MCF 10A (cell line): ENCODE results near the gene KRT71. TPM values are rescaled to one million over a fixed set of nuclear protein-coding genes. Genes with fewer than 3 reads are reported as not detected.

ENCODE experiments used
- BruUV-seq: library from RNA; stranded (reverse); fragments of 400-500 nt; replicated peaks from 2 replicates; lab custom pipeline; 2021; lab: Mats Ljungman, UMichigan
- CTCF ChIA-PET: fragments of 300-600 bp; sonication (Branson Sonifier 250); formaldehyde crosslinking; extraction: SDS; loops from one replicate; lab custom pipeline; 2021; ENCODE audit warnings: antibody characterized with exemption, inconsistent platforms; lab: Yijun Ruan, JAX
- POLR2A ChIA-PET: fragments of 300-600, 350-650 bp; sonication (Branson Sonifier 250); formaldehyde crosslinking; extraction: SDS; loops from one replicate; lab custom pipeline; 2020; ENCODE audit warnings: antibody characterized with exemption, inconsistent platforms; lab: Yijun Ruan, JAX
- DNase-seq: peaks from one replicate; pipeline ENCODE4 v3.0.0-alpha.2; 2018; ENCODE audit not compliant: unreplicated experiment
- H3K27ac Mint-ChIP-seq: one replicate; pipeline ENCODE4 v1.8.0; 2022; ENCODE audit warnings: mild to moderate bottlenecking, low read depth, mixed read lengths; ENCODE audit not compliant: unreplicated experiment
- H3K27me3 Mint-ChIP-seq: one replicate; pipeline ENCODE4 v1.8.0; 2022; ENCODE audit warnings: mixed read lengths; ENCODE audit not compliant: insufficient read depth, unreplicated experiment
- H3K36me3 Mint-ChIP-seq: one replicate; pipeline ENCODE4 v1.8.0; 2022; ENCODE audit warnings: mild to moderate bottlenecking, moderate library complexity, mixed read lengths; ENCODE audit not compliant: insufficient read depth, unreplicated experiment
- H3K4me1 Mint-ChIP-seq: one replicate; pipeline ENCODE4 v1.8.0; 2022; ENCODE audit warnings: mixed read lengths; ENCODE audit not compliant: insufficient read depth, unreplicated experiment
- H3K4me3 Mint-ChIP-seq: one replicate; pipeline ENCODE4 v1.8.0; 2022; ENCODE audit warnings: mild to moderate bottlenecking, moderate library complexity, mixed read lengths; ENCODE audit not compliant: unreplicated experiment
- H3K9me3 Mint-ChIP-seq: one replicate; pipeline ENCODE4 v1.8.0; 2022; ENCODE audit warnings: mixed read lengths; ENCODE audit not compliant: unreplicated experiment
- intact Hi-C: fragments of 100-400 bp; cut with micrococcal nuclease; formaldehyde crosslinking; loops from 2 replicates; pipeline ENCODE4 v1.14.1; 2022
- total RNA-seq: library from RNA; stranded (reverse); gene quantifications from 2 replicates; pipeline ENCODE4 v1.2.3, GENCODE V29; 2022
- TF ChIP-seq, protein P1 (sequence below): fragments of 200-600 bp; IDR thresholded peaks from one replicate; pipeline ENCODE4 v1.8.0; 2022; ENCODE audit warnings: antibody characterized with exemption, mild to moderate bottlenecking; ENCODE audit not compliant: unreplicated experiment

Gene KRT71
- total RNA-seq, 1 experiment from 2014 or later = not detected

DNA sequence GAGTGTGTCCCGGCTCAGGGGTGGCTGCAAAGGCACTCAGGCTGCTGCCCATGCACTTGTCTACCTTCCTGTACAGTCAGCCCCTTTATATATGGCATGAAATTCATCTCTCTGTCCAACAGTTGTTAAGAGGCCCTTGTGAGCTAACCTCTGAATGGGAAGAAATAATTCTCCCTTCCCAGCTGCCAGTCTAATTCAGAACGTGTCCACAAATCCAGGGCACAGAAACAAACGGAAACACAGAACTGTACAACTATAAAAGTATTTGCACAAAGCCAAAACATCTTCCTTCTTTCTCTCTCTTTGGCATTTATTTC is 33.6 kb downstream of the KRT71 start:
- Mint-ChIP-seq H3K9me3 (no peaks in the 10 kb centered on the region), H3K36me3 (peaks cover 62% of the 10 kb centered on the region), H3K4me3 (peak overlapping the region; percentile 80), H3K4me1 (peaks cover 51% of the 10 kb centered on the region), H3K27me3 (no peaks in the 10 kb centered on the region), H3K27ac (peak overlapping the region; percentile 96)
- intact Hi-C loops = loop anchor here (5.0 kb wide), 1 partner anchor 147 kb away; no protein-coding TSS in a partner anchor
- ChIA-PET POLR2A (interaction anchor here (0.7 to 27.6 kb wide), 21 partner anchors 6 to 487 kb away, joined by 3 to 1235 read pairs (median 11); partner anchors contain the start of genes EIF4B, KRT18, KRT6A and KRT6B), CTCF (interaction anchor here (0.6 to 7.3 kb wide), 17 partner anchors 18 to 481 kb away, joined by 3 to 90 read pairs (median 6); partner anchors contain the start of gene KRT6A)
- TF ChIP-seq, protein P1, sequence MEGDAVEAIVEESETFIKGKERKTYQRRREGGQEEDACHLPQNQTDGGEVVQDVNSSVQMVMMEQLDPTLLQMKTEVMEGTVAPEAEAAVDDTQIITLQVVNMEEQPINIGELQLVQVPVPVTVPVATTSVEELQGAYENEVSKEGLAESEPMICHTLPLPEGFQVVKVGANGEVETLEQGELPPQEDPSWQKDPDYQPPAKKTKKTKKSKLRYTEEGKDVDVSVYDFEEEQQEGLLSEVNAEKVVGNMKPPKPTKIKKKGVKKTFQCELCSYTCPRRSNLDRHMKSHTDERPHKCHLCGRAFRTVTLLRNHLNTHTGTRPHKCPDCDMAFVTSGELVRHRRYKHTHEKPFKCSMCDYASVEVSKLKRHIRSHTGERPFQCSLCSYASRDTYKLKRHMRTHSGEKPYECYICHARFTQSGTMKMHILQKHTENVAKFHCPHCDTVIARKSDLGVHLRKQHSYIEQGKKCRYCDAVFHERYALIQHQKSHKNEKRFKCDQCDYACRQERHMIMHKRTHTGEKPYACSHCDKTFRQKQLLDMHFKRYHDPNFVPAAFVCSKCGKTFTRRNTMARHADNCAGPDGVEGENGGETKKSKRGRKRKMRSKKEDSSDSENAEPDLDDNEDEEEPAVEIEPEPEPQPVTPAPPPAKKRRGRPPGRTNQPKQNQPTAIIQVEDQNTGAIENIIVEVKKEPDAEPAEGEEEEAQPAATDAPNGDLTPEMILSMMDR = no peak
- no peak for DNase-seq
- BruUV-seq = TSS peak; percentile 62

GRCh38 chr12:52518574-52519386 is 34.2 kb downstream of the KRT71 start:
- DNase-seq = peak; percentile 18
- Mint-ChIP-seq H3K36me3 (peaks cover 68% of the 10 kb centered on the region), H3K27me3 (no peaks in the 10 kb centered on the region), H3K27ac (peak overlapping the region; percentile 96), H3K9me3 (no peaks in the 10 kb centered on the region), H3K4me1 (peaks cover 51% of the 10 kb centered on the region), H3K4me3 (peak overlapping the region; percentile 80)
- POLR2A ChIA-PET = interaction anchor here (0.7 to 27.6 kb wide), 18 partner anchors 6 to 1186 kb away, joined by 3 to 1235 read pairs (median 10); partner anchors contain the start of genes EIF4B, KRT18, KRT6A and KRT74
- CTCF ChIA-PET = interaction anchor here (0.6 to 7.3 kb wide), 20 partner anchors 14 to 482 kb away, joined by 3 to 90 read pairs (median 6); partner anchors contain the start of gene KRT6A
- BruUV-seq = no TSS peak
- TF ChIP-seq, protein P1 = no peak
- intact Hi-C loops = loop anchor here (5.0 kb wide), 1 partner anchor 146 kb away; no protein-coding TSS in a partner anchor

- no TSS peak for BruUV-seq
- Mint-ChIP-seq H3K4me3 (peak overlapping the region; percentile 80), H3K27me3 (no peaks in the 10 kb centered on the region), H3K36me3 (peaks cover 74% of the 10 kb centered on the region), H3K9me3 (no peaks in the 10 kb centered on the region), H3K4me1 (peaks cover 47% of the 10 kb centered on the region), H3K27ac (no peak overlapping the region)
- intact Hi-C loops = loop anchor here (5.0 kb wide), 1 partner anchor 146 kb away; no protein-coding TSS in a partner anchor
- ChIA-PET CTCF (interaction anchor here (0.7 to 7.3 kb wide), 13 partner anchors 11 to 377 kb away, joined by 3 to 90 read pairs (median 5); partner anchors contain the start of gene KRT6A), POLR2A (interaction anchor here (0.7 to 27.6 kb wide), 12 partner anchors 8 to 1185 kb away, joined by 3 to 1235 read pairs (median 6); partner anchors contain the start of gene KRT6A)
- peak; percentile 20 for DNase-seq
- TF ChIP-seq, protein P1 = no peak
Measured at GRCh38 chr12:52517888-52518287, 35.1 kb downstream of the KRT71 start.
